Adipocyte (in vitro differentiated cells): Measurements from ENCODE around the gene NDST4.
"Not testable (repeated sequence)": the region's sequence is repeated elsewhere in the genome, so short reads cannot be mapped to it uniquely, and the experiment has no call there.

Experiments used
- DNase-seq: peaks from one replicate; pipeline ENCODE4 v3.0.0-alpha.2; 2015; ENCODE audit warnings: low read depth
- H3K27me3 ChIP-seq: replicated peaks from 2 replicates; pipeline ENCODE4 v1.7.0; 2013; ENCODE audit warnings: mild to moderate bottlenecking, low read length, moderate library complexity; ENCODE audit not compliant: control insufficient read depth, insufficient read depth
- H3K36me3 ChIP-seq: 2 replicates; pipeline ENCODE4 v1.7.0; 2013; ENCODE audit warnings: low read length, mild to moderate bottlenecking, moderate library complexity; ENCODE audit not compliant: control insufficient read depth, insufficient read depth, severe bottlenecking
- H3K4me1 ChIP-seq: 2 replicates; pipeline ENCODE4 v1.7.0; 2013; ENCODE audit warnings: mild to moderate bottlenecking, low read length, moderate library complexity; ENCODE audit not compliant: control insufficient read depth, insufficient read depth
- H3K4me3 ChIP-seq: 2 replicates; pipeline ENCODE4 v1.7.0; 2013; ENCODE audit warnings: mild to moderate bottlenecking, low read length, moderate library complexity
- H3K9ac ChIP-seq: 2 replicates; pipeline ENCODE4 v1.7.0; 2013; ENCODE audit warnings: mild to moderate bottlenecking, low read length, moderate library complexity
- H3K9me3 ChIP-seq: 2 replicates; pipeline ENCODE4 v1.7.0; 2013; ENCODE audit warnings: mild to moderate bottlenecking, low read length, moderate library complexity; ENCODE audit not compliant: control insufficient read depth

The NDST4 gene

DNA sequence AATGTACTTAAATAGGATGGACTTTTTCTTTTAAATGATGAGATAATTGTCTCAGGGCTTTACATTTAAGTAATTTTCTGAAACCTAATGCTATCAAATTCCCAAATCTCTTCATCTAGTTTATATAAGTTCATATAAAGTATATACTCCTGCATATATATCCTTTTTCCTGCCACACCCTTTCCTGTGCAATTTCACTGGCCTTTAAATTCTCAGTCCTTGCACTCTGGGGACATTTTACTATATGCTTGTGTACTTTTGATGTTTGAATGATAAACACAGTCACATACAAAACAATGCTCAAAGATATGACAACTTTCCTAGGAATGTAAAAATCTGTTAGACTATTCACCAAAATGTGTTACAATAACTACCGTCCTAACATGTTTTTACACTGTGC lies 60.1 kb downstream of the NDST4 start:
- no peaks in the 10 kb centered on the region for H3K36me3 ChIP-seq
- no peak overlapping the region for H3K4me3 ChIP-seq
- DNase-seq: no peak
- H3K4me1 ChIP-seq: no peaks in the 10 kb centered on the region
- H3K27me3 ChIP-seq: no peaks in the 10 kb centered on the region
- no peaks in the 10 kb centered on the region for H3K9me3 ChIP-seq
- H3K9ac ChIP-seq: no peak overlapping the region

DNA sequence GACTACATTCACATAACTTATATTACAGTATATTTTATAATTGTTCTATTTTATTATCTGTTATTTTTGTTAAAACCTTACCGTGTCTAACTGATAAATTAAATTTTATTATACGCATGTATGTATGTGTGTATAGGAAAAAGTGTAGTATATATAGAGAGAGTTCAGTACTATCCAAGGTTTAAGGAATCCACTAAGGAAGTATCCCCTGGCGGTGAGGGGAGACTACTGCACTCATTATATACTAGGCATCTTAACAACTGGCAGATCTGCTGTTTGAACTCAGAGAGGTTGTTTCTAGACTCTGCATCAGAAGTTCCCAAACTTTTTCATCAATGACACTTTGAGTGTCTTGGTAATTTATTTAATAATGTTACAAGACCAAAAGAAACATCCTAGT lies 70.9 kb downstream of the NDST4 start:
- Histone ChIP-seq H3K9me3 (no peaks in the 10 kb centered on the region), H3K4me3 (no peak overlapping the region), H3K36me3 (no peaks in the 10 kb centered on the region), H3K27me3 (no peaks in the 10 kb centered on the region), H3K9ac (no peak overlapping the region), H3K4me1 (no peaks in the 10 kb centered on the region)
- peak; percentile 1 for DNase-seq

DNA sequence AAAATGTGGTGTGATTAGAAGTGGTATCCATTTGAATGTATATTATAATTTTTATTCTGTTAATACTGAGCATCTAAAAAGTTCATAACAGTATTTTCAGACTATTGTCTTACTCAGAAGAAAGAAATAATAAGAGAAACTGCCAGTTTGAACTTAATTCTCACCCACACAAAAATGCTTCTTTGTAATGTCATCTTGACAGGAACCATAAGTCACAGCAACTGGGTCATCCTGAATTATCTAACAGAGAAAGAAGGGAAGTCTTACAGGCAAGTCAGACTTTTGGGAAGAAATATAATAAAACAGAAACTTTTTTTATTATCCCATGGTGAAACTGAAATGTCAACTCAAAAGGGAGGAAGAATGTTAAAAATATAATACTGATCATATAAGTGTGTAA lies 83.1 kb downstream of the NDST4 start:
- Histone ChIP-seq H3K4me3 (no peak overlapping the region), H3K36me3 (no peaks in the 10 kb centered on the region), H3K4me1 (peaks cover 4% of the 10 kb centered on the region), H3K9me3 (no peaks in the 10 kb centered on the region), H3K27me3 (peaks cover 4% of the 10 kb centered on the region), H3K9ac (no peak overlapping the region)
- DNase-seq: no peak

DNA sequence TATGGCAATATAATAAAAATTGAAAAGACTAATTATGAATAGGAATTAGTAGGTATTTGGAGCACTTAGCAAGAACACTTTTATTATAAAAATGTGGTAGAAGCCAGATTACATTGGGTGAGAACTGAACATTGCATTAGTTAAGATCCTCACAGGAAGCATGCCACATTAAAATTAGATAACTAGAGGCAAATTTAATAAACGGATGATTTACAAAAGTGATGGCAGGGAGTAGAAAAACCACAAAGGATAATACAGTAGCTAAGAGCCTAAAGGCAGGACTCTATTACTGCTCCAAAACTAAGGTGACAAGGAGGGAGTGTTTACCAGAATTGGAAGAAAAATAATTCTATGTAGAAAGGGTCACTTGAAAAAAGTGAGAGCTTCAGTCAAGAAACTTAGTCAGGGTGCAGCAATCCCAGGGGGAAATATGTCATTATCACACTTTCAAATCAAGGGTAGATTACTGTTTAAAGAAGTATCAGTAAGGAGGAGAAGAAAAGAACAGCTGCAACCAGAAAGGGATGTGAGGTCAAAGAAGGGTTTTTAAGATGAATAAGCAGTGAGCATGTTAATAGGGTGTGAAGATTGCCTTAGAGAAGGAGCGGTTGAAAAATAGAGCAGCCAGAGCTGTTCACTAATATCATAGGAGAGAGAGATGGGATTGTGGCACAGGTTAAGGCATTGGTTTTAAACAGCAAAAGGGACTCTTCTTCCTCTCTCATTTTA lies 84.6 kb downstream of the NDST4 start:
- H3K36me3 ChIP-seq: no peaks in the 10 kb centered on the region
- peaks cover 4% of the 10 kb centered on the region for H3K27me3 ChIP-seq
- H3K4me1 ChIP-seq: peaks cover 4% of the 10 kb centered on the region
- H3K9ac ChIP-seq: no peak overlapping the region
- no peaks in the 10 kb centered on the region for H3K9me3 ChIP-seq
- no peak overlapping the region for H3K4me3 ChIP-seq
- DNase-seq: no peak

DNA sequence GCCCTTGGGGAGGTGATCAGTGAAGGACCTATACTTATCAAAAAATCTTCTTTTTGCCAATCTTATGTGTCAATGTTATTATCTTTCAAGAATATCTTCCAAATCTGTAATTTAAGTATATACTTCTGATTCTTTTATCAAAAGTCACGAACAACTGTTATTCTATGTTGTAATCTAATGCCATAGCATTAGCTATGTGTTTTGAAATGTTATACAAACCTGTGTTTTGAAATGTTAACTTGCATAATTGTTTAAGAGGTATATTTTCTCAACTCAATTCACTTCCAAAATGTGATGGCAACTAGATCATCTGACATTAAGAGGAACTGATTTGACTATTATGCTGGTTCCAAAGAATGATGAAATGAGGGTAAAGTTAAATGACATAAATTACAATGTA lies 113.5 kb downstream of the NDST4 start:
- Histone ChIP-seq H3K27me3 (no peaks in the 10 kb centered on the region), H3K36me3 (no peaks in the 10 kb centered on the region), H3K4me3 (no peak overlapping the region), H3K9me3 (peaks cover 5% of the 10 kb centered on the region), H3K9ac (no peak overlapping the region), H3K4me1 (peaks cover 8% of the 10 kb centered on the region)
- peak; percentile 48 for DNase-seq

DNA sequence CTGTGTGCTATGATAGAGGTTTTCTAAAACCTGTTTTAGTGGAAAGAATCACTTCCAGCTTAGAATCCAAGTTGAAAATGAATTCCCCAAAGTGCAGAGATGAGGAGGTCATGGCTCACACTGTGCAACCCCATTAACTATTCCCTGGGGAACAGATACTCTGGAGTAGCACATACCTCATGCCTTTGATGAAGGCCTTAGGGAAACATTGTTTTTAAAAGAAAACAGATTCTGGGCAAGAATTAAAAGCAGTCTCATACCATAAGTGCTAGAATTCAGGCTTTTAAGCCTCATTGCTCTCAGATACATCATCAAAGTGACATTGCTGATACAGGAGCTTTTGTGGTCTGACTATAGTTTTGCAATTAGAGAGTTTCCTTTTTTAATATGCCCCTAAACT lies 115.1 kb downstream of the NDST4 start:
- H3K9ac ChIP-seq: no peak overlapping the region
- H3K36me3 ChIP-seq: no peaks in the 10 kb centered on the region
- peaks cover 5% of the 10 kb centered on the region for H3K9me3 ChIP-seq
- peaks cover 8% of the 10 kb centered on the region for H3K4me1 ChIP-seq
- no peak overlapping the region for H3K4me3 ChIP-seq
- peak; percentile 8 for DNase-seq
- no peaks in the 10 kb centered on the region for H3K27me3 ChIP-seq

DNA sequence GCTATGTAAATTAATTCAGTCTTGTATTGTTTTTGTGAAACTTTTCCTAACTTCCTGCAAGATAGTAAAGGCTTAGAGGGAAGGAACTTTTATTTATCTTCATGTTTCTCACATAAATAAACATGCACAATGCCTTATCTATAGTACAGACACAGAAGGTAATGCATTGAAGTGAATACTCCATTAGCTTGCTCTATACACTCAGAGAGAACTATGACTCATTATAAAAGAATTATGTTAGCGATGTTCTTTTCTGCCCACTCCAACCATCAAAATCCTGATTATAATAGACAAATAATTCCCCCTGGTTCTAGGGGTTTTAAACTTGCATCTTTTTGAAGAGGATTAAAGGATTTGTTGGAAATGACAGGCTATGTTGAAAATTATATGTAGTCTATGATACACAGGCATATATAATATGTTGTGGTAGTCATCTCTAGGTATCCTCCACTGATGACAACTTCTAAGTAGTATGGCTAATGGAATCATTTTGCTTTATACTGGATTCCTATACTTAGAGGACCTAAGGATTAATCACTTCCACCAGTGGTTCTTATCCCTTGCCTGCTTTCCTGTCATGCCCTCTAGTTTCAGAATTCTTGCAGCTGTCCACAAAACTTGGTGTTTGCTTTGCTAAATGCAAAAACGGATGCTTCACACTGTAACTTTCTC lies 115.7 kb downstream of the NDST4 start:
- peak; percentile 12 for DNase-seq
- Histone ChIP-seq H3K9me3 (peaks cover 5% of the 10 kb centered on the region), H3K36me3 (no peaks in the 10 kb centered on the region), H3K4me1 (peaks cover 8% of the 10 kb centered on the region), H3K27me3 (no peaks in the 10 kb centered on the region), H3K4me3 (no peak overlapping the region), H3K9ac (no peak overlapping the region)

DNA sequence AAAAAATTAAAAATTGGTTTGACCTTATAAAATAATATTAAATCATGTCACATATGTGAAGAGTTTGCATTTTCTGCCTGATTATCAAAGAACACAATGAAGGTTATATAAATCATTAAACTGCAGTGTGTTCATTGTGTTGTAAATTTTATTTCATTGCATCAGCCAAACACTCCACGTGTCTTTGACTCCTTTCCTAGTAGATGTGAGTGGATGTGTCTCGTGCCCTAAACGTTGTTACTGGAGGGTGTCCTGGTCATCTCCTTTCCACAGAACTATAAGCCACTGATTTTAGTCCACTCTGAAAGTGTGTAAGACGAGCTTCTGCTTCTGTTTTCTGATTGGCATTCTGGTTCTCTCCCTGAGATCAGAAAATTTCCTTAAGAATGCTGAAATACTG lies 127.3 kb downstream of the NDST4 start:
- DNase-seq: no peak
- Histone ChIP-seq H3K36me3 (no peaks in the 10 kb centered on the region), H3K4me3 (no peak overlapping the region), H3K27me3 (peaks cover 11% of the 10 kb centered on the region), H3K4me1 (peaks cover 1% of the 10 kb centered on the region), H3K9ac (no peak overlapping the region), H3K9me3 (peaks cover 4% of the 10 kb centered on the region)

DNA sequence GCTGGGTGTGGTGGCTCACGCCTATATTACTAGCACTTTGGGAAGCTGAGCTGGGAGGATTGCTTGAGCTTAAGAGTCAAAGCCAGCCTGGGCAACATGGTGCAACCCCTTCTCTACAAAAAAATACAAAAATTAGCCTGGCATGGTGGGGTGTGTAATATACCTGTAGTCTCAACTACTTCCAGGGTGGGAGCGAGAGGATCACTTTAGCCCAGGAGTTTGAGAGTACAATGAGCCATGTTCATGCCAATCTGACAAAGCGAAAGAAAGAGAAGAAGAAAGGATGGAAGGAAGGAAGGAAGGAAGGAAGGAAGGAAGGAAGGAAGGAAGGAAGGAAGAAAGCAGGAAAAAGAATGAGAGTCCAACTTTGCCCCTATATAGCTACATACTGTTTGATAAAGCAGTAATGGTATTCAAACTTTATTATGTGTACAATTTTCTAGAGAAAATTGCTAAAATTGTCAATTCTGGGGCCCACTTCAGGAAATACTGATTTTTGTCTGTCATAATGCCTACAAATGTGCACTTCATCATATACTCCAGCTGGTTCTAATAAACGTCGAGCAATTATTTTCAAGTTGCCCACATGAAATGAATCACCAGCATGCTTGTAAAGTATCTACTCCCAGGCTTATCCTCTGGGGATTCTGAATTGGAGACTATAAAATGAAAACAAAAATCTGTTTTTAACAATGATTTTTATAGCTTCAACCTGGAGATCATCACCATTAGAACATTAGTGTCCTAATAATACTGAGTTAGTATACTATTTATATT lies 132.3 kb downstream of the NDST4 start:
- H3K27me3 ChIP-seq: peaks cover 4% of the 10 kb centered on the region
- H3K4me3 ChIP-seq: no peak overlapping the region
- no peak overlapping the region for H3K9ac ChIP-seq
- H3K9me3 ChIP-seq: peaks cover 4% of the 10 kb centered on the region
- DNase-seq: peak; percentile 43
- H3K4me1 ChIP-seq: peaks cover 3% of the 10 kb centered on the region
- H3K36me3 ChIP-seq: no peaks in the 10 kb centered on the region

DNA sequence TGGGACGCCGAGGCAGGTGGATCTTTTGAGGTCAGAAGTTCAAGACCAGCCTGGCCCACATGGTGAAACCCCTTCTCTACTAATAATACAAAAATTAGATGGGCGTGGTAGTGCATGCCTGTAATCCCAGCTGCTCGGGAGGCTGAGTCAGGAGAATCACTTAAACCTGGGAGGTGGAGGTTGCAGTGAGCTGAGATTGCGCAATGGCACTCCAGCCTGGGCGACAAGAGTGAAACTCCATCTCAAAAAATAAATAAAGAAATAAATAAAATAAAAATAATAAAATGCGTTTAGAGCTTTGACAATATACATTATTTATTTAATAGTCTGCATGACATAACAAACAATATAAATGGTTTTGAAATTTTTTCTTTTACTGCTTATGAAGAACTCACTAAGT lies 133.0 kb downstream of the NDST4 start:
- H3K4me3 ChIP-seq, H3K36me3 ChIP-seq, H3K27me3 ChIP-seq, H3K9ac ChIP-seq, DNase-seq, H3K4me1 ChIP-seq, H3K9me3 ChIP-seq: not testable (repeated sequence)

DNA sequence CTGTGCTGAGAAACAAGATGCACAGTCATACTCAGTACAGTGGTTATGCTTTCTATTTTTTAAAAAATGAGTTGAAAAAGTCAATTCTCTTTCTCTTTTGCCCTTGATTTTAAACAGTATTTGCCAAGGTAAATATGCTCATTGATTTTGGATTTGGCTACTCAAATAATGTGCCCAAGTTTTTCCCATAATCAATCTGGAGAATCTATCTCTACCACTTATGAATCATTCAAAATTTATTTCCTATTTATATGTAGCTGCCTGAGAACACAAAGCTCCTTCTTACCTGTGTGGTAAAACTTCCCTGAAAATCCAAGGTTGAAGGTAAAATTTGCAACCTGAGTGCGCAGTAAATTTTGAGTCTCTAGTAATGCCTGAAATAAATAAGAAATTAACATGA lies 136.5 kb downstream of the NDST4 start:
- no peaks in the 10 kb centered on the region for H3K36me3 ChIP-seq
- H3K4me1 ChIP-seq: peaks cover 3% of the 10 kb centered on the region
- no peak overlapping the region for H3K4me3 ChIP-seq
- no peaks in the 10 kb centered on the region for H3K27me3 ChIP-seq
- no peaks in the 10 kb centered on the region for H3K9me3 ChIP-seq
- H3K9ac ChIP-seq: no peak overlapping the region
- DNase-seq: no peak
